Hematopoietic multipotent progenitor cell treated with erythropoietin and hydrocortisone succinate and interleukin-3 and kit ligand, for 17 days (in vitro differentiated cells): Measurements from ENCODE around the gene AP3S2.
A peak's percentile ranks its signal among the peaks of the same experiment; 100 is the strongest.
"Not testable (repeated sequence)": the region's sequence is repeated elsewhere in the genome, so short reads cannot be mapped to it uniquely, and the experiment has no call there.

ENCODE experiments used
- DNase-seq: peaks from one replicate; pipeline ENCODE4 v3.0.0-alpha.2; 2015; ENCODE audit warnings: low spot score

Gene AP3S2

GRCh38 chr15:89903015-89903857, 9.4 kb upstream of the AP3S2 start:
- no peak for DNase-seq

GRCh38 chr15:89900849-89901248, 7.1 kb upstream of the AP3S2 start:
- no peak for DNase-seq

- no peak for DNase-seq
Observed at GRCh38 chr15:89899951-89900567, 6.3 kb upstream of the AP3S2 start.

- DNase-seq: no peak
Observed at GRCh38 chr15:89899295-89899945, 5.6 kb upstream of the AP3S2 start.

GRCh38 chr15:89898614-89899294, 5.0 kb upstream of the AP3S2 start:
- DNase-seq: no peak

DNA sequence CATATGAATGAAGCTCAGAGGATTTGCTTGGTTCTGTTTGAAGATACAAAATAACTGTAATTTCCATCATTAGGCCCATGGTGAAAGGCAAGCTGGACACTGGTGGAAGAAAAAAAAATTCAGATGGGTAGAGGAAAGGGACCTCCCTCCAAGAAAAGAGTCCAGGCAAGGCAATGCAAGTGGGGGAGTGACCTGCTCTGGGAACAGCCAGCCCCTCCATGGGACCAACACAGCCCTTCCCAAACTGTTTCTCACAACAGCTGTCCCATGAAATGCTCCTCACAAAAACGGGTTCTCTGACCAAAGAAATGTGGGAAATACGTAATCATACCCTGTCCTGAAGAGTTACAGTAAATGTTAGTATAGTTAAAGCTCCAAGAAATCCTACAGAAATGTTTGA, 4.4 kb upstream of the AP3S2 start:
- DNase-seq: no peak

DNA sequence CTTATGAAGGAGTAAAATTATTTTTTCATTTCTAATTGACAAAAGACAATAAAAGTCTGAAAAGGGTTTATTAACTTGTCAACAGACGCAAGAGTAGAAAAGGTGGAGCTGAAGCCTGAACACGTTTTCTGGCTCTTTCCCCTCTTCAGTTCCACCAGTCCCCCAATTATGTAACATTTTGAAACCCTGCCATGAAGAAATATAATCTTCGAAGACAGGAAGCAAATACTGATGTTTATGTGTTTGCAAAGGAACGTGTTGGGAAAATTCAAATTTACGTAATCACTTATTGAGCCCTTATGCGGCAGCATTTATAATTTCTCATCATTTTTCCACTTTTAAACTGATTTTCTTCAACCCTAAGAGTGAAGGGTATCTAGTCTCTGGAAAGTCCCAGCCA, 767 bp downstream of the AP3S2 start:
- DNase-seq: peak; percentile 30

DNA sequence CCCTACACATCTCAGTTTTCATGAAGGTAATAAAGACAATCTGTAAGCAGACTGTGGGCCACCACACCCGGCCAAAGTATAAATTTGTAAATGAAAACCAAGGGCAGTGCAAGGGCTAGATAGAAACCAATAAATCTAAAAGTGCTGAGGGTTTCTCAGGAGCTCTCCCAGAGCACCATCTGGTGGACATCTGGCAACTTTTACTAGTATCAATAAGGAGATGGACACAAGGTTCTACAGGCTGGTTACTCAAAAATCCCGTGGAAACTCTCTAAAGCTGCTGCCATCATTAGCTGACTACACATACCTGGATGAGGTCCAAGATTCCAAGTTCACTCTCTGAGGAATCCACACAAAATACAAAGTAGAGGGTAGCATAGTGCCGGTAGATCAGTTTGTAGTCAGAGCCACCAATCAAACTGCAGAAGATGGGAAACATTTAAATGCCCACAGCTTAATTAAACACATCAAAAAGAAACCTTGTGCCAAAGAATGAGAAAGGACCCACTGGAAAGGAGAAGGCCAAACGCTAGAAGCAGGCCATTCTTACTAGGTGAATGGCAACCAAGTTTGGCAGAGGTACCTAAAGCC, 5.5 kb downstream of the AP3S2 start:
- peak; percentile 23 for DNase-seq

GRCh38 chr15:89885611-89886010, 8.2 kb downstream of the AP3S2 start:
- no peak for DNase-seq

- not testable (repeated sequence) for DNase-seq
Observed at GRCh38 chr15:89885179-89885578, 8.6 kb downstream of the AP3S2 start.

DNA sequence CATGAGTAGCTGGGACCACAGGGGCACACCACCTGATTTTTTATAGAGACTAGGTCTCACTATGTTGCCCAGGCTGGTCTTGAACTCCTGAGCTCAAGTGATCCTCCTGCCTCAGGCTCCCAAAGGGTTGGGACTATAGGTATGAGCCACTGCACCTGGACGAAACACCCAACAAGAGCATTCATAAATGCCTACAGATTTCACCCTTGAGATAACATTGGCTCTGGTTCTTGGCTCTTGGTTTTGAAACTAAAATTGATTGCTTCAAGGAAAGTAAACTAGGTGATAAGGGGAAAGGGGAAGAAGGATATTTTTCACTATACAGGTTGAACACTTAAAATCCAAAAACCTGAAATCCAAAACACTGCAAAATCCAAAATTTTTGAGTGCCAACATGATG, 10.3 kb downstream of the AP3S2 start:
- no peak for DNase-seq

DNA sequence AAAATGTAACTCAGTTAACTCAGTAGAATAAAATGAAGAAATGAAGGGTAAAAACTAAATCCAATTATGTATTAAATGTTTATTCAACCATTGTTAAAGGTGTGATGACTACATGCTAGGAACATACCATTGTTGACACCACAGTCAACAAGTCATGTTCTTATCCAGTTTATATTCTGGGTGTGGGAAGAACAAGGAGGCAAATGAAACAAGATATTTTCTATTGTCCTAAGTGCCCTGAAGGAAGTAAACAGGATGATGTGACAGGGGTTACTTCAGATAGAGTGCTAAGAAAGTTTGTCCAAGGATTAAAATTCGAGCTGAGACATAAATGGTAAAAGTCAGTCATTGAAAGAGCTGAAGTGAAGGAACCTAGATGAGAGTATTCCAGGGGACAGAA, 13.1 kb downstream of the AP3S2 start:
- DNase-seq: no peak

DNA sequence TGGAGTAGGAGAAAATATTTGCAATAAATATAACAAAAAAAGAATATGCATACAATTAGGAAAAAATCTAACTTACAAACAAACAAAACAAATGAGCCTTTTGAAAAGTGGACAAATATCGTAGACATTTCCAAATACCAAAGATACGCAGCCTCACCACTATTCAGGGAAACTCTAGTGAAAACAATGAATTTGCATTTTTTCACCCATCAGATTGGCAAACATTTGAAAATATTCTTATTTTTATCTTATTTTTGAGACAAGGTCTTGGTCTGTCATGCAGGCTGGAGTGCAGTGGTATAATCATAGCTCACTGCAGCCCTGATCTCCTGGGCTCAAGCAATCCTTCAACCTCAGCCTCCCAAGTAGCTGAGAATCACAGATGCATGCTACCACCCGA, 15.5 kb downstream of the AP3S2 start:
- DNase-seq: no peak

DNA sequence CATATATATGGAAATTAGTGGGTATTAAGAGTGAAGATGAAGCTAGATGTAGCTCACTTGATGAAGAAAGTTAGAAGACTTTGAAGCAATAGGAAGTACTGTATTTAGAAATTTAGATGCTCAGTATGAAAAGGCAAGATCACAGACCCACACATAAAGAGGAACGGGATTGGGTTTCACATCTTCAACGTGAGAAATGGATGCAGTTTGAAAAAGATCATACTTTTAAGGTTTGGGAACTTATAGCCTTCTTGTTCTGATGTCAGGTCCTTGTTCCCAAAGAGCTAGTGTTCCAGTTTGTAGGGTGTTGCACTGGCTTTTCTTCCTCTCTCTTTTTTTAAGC, 16.7 kb downstream of the AP3S2 start:
- DNase-seq: no peak

GRCh38 chr15:89876396-89877082, 17.3 kb downstream of the AP3S2 start:
- DNase-seq: no peak

GRCh38 chr15:89875741-89876140, 18.1 kb downstream of the AP3S2 start:
- DNase-seq: no peak

GRCh38 chr15:89874926-89875564, 18.7 kb downstream of the AP3S2 start:
- DNase-seq: peak; percentile 68

- DNase-seq: no peak
Observed at GRCh38 chr15:89870688-89871288, 23.0 kb downstream of the AP3S2 start.

- no peak for DNase-seq
Observed at GRCh38 chr15:89870006-89870405, 23.8 kb downstream of the AP3S2 start.

- not testable (repeated sequence) for DNase-seq
Observed at GRCh38 chr15:89869490-89869889, 24.3 kb downstream of the AP3S2 start.
